Central memory CD4-positive, alpha-beta T cell (primary cell): ENCODE measurements around the gene ASCL1.
A peak's percentile ranks its signal among the peaks of the same experiment; 100 is the strongest.

Experiments
- DNase-seq: peaks from one replicate; pipeline ENCODE4 v3.0.0; 2022

The ASCL1 gene

GRCh38 chr12:102953221-102953620 is 4.3 kb upstream of the ASCL1 start:
- DNase-seq, result no peak

GRCh38 chr12:102954134-102954533 is 3.3 kb upstream of the ASCL1 start:
- no peak for DNase-seq

- DNase-seq, result no peak
Observed at GRCh38 chr12:102955926-102956737, 1.3 kb upstream of the ASCL1 start.

- DNase-seq, result no peak
Observed at GRCh38 chr12:102956738-102957327, 641 bp upstream of the ASCL1 start.

- DNase-seq, result no peak
Observed at GRCh38 chr12:102958073-102958829, 777 bp downstream of the ASCL1 start.

GRCh38 chr12:102958830-102959176 is 1.3 kb downstream of the ASCL1 start:
- no peak for DNase-seq

- no peak for DNase-seq
Observed at GRCh38 chr12:102959391-102959790, 1.9 kb downstream of the ASCL1 start.

GRCh38 chr12:102960766-102961465 is 3.4 kb downstream of the ASCL1 start:
- no peak for DNase-seq

- no peak for DNase-seq
Observed at GRCh38 chr12:102961466-102961855, 4.0 kb downstream of the ASCL1 start.

GRCh38 chr12:102962532-102962931 is 5.1 kb downstream of the ASCL1 start:
- no peak for DNase-seq

GRCh38 chr12:102962986-102963385 is 5.5 kb downstream of the ASCL1 start:
- DNase-seq, result no peak

GRCh38 chr12:102963796-102964195 is 6.3 kb downstream of the ASCL1 start:
- DNase-seq, result no peak

- peak; percentile 15 for DNase-seq
Observed at GRCh38 chr12:102964872-102965271, 7.4 kb downstream of the ASCL1 start.

- DNase-seq, result no peak
Observed at GRCh38 chr12:102965281-102966155, 8.0 kb downstream of the ASCL1 start.

- DNase-seq, result no peak
Observed at GRCh38 chr12:102966200-102966863, 8.9 kb downstream of the ASCL1 start.

- DNase-seq, result no peak
Observed at GRCh38 chr12:102970780-102971179, 13.3 kb downstream of the ASCL1 start.

GRCh38 chr12:102971227-102971626 is 13.8 kb downstream of the ASCL1 start:
- no peak for DNase-seq

- DNase-seq, result no peak
Observed at GRCh38 chr12:102973583-102973982, 16.1 kb downstream of the ASCL1 start.

- DNase-seq, result no peak
Observed at GRCh38 chr12:102976609-102977280, 19.3 kb downstream of the ASCL1 start.

- DNase-seq, result no peak
Observed at GRCh38 chr12:102977945-102978706, 20.7 kb downstream of the ASCL1 start.
